Ascending aorta (tissue), 2 donors: ENCODE results near the gene ZNF629. TPM values are rescaled to one million over a fixed set of nuclear protein-coding genes. Genes with fewer than 3 reads are reported as not detected.

ENCODE experiments used
- DNase-seq, 2 donors: peaks; one replicate each; pipeline ENCODE4 v3.0.0-alpha.2; 2019; ENCODE audit warnings: low spot score in 2 of 2
- H3K27ac ChIP-seq, 2 donors: fragments of 200-600 bp; sonication (generic); one replicate each; pipeline ENCODE4 v1.5.1; 2016 to 2017; ENCODE audit warnings: mild to moderate bottlenecking in 1 of 2
- H3K27me3 ChIP-seq: fragments of 200-600 bp; sonication (generic); one replicate; pipeline ENCODE4 v1.5.1; 2017
- H3K36me3 ChIP-seq, 2 donors: fragments of 200-600 bp; sonication (generic); one replicate each; pipeline ENCODE4 v1.5.1; 2016
- H3K4me1 ChIP-seq, 2 donors: fragments of 200-600 bp; sonication (generic); one replicate each; pipeline ENCODE4 v1.5.1; 2016 to 2017; ENCODE audit warnings: mild to moderate bottlenecking in 1 of 2
- H3K4me3 ChIP-seq, 2 donors: fragments of 200-600 bp; sonication (generic); one replicate each; pipeline ENCODE4 v1.5.1; 2016 to 2017; ENCODE audit warnings: mild to moderate bottlenecking in 1 of 2
- H3K9me3 ChIP-seq, 2 donors: fragments of 200-600 bp; sonication (generic); one replicate each; pipeline ENCODE4 v1.5.1; 2016
- CTCF ChIP-seq, 3 experiments: fragments of 200-600 bp in 2 of 3; fragments of 450-650 bp in 1 of 3; sonication (generic) in 2 of 3; IDR thresholded peaks; one replicate each; pipeline ENCODE4 v1.5.1; 2016 to 2019; ENCODE audit warnings: antibody characterized with exemption in 3 of 3, mild to moderate bottlenecking in 1 of 3, moderate library complexity in 1 of 3
- intact Hi-C: fragments of 100-400 bp; cut with DNase I; formaldehyde crosslinking; loops from one replicate; pipeline ENCODE4 v1.15.1; 2023
- total RNA-seq: library from RNA; depleted of rRNA; stranded (reverse); fragments of >200 nt; gene quantifications from one replicate; pipeline ENCODE4 v1.1.0, GENCODE V29; 2016

Gene ZNF629
- total RNA-seq, 1 donor from 2014 or later: 12.3 TPM

- no peak overlapping the region for H3K4me3 ChIP-seq
- no peaks in the 10 kb centered on the region for H3K27me3 ChIP-seq
- no peaks in the 10 kb centered on the region for H3K36me3 ChIP-seq
- no peak overlapping the region for H3K27ac ChIP-seq
- no peak for TF ChIP-seq CTCF (IDR thresholded peaks at IDR 0.05)
- H3K4me1 ChIP-seq: no peaks in the 10 kb centered on the region
- no peak for DNase-seq
- no peaks in the 10 kb centered on the region for H3K9me3 ChIP-seq
- intact Hi-C loops: no loop called here
Measured at GRCh38 chr16:30793508-30794069, 6.6 kb upstream of the ZNF629 start.

GRCh38 chr16:30787613-30788378 is 791 bp upstream of the ZNF629 start:
- Histone ChIP-seq H3K27me3 (no peaks in the 10 kb centered on the region), H3K9me3 (no peaks in the 10 kb centered on the region), H3K27ac (peak overlapping the region; percentile 87 to 89), H3K4me3 (peak overlapping the region; percentile 86), H3K4me1 (peaks cover 4 to 7% of the 10 kb centered on the region in 2 donors), H3K36me3 (peaks cover 15% of the 10 kb centered on the region in 2 donors)
- no peak for TF ChIP-seq CTCF (IDR thresholded peaks at IDR 0.05)
- DNase-seq: no peak
- intact Hi-C loops: loop anchor here (1.0 kb wide), 1 partner anchor 18 kb away; no protein-coding TSS in a partner anchor

- peaks cover 4 to 7% of the 10 kb centered on the region in 2 donors for H3K4me1 ChIP-seq
- no peak for TF ChIP-seq CTCF (IDR thresholded peaks at IDR 0.05)
- no peaks in the 10 kb centered on the region for H3K27me3 ChIP-seq
- H3K27ac ChIP-seq: peak overlapping the region; percentile 87 to 89
- intact Hi-C loops: loop anchor here (1.0 kb wide), 1 partner anchor 89 kb away; no protein-coding TSS in a partner anchor
- no peak for DNase-seq
- H3K4me3 ChIP-seq: peak overlapping the region; percentile 86
- peaks cover 27 to 30% of the 10 kb centered on the region in 2 donors for H3K36me3 ChIP-seq
- no peaks in the 10 kb centered on the region for H3K9me3 ChIP-seq
Measured at GRCh38 chr16:30786115-30786935, 680 bp downstream of the ZNF629 start.

- intact Hi-C loops: loop anchor here (1.0 kb wide), 1 partner anchor 90 kb away; no protein-coding TSS in a partner anchor
- peaks cover 4 to 7% of the 10 kb centered on the region in 2 donors for H3K4me1 ChIP-seq
- no peaks in the 10 kb centered on the region for H3K27me3 ChIP-seq
- DNase-seq: no peak
- no peaks in the 10 kb centered on the region for H3K9me3 ChIP-seq
- peak overlapping the region in 1 of 2 donors; percentile 86 for H3K4me3 ChIP-seq
- no peak for TF ChIP-seq CTCF (IDR thresholded peaks at IDR 0.05)
- peaks cover 27 to 30% of the 10 kb centered on the region in 2 donors for H3K36me3 ChIP-seq
- H3K27ac ChIP-seq: peak overlapping the region; percentile 87 to 89
Measured at GRCh38 chr16:30785126-30786106, 1.6 kb downstream of the ZNF629 start.
